GM21737 (cell line): ENCODE data around the gene SETD4.
A peak's percentile ranks its signal among the peaks of the same experiment; 100 is the strongest.
"Not testable (repeated sequence)": the region's sequence is repeated elsewhere in the genome, so short reads cannot be mapped to it uniquely, and the experiment has no call there.

Source experiments
- ATAC-seq: cut with Tn5 transposase; IDR thresholded peaks from one replicate; pipeline ENCODE4 v1.9.1; 2021; ENCODE audit warnings: mild to moderate bottlenecking, moderate library complexity; ENCODE audit not compliant: unreplicated experiment

Gene SETD4

GRCh38 chr21:36060159-36060921, at the start of gene SETD4:
SETD4 (minus strand) TSS chr21:36060526; CDS start chr21:36058888, 1,638 bp downstream.
- peak; percentile 87 for ATAC-seq

GRCh38 chr21:36109868-36110267, 49.5 kb upstream of the SETD4 start:
- ATAC-seq = no peak

- ATAC-seq = no peak
Measured at GRCh38 chr21:36105327-36105842, 45.1 kb upstream of the SETD4 start.

- ATAC-seq = no peak
Measured at GRCh38 chr21:36104317-36105300, 44.3 kb upstream of the SETD4 start.

- ATAC-seq = no peak
Measured at GRCh38 chr21:36103434-36103833, 43.1 kb upstream of the SETD4 start.

- no peak for ATAC-seq
Measured at GRCh38 chr21:36100971-36101641, 40.8 kb upstream of the SETD4 start.

GRCh38 chr21:36099695-36100211, 39.4 kb upstream of the SETD4 start:
- not testable (repeated sequence) for ATAC-seq

- no peak for ATAC-seq
Measured at GRCh38 chr21:36099000-36099399, 38.7 kb upstream of the SETD4 start.

- no peak for ATAC-seq
Measured at GRCh38 chr21:36098182-36098532, 37.8 kb upstream of the SETD4 start.

GRCh38 chr21:36097427-36098181, 37.3 kb upstream of the SETD4 start:
- no peak for ATAC-seq

GRCh38 chr21:36096398-36097290, 36.3 kb upstream of the SETD4 start:
- no peak for ATAC-seq

- no peak for ATAC-seq
Measured at GRCh38 chr21:36093512-36093911, 33.2 kb upstream of the SETD4 start.

- ATAC-seq = no peak
Measured at GRCh38 chr21:36092681-36093080, 32.4 kb upstream of the SETD4 start.

- ATAC-seq = no peak
Measured at GRCh38 chr21:36089946-36090345, 29.6 kb upstream of the SETD4 start.

GRCh38 chr21:36087362-36088138, 27.2 kb upstream of the SETD4 start:
- no peak for ATAC-seq

- no peak for ATAC-seq
Measured at GRCh38 chr21:36082237-36082664, 21.9 kb upstream of the SETD4 start.

GRCh38 chr21:36080386-36080785, 20.1 kb upstream of the SETD4 start:
- no peak for ATAC-seq

- ATAC-seq = no peak
Measured at GRCh38 chr21:36079671-36080070, 19.3 kb upstream of the SETD4 start.
